Neural cell (in vitro differentiated cells): ENCODE data around the gene FUCA2. TPM values are rescaled to one million over a fixed set of nuclear protein-coding genes. Genes with fewer than 3 reads are reported as not detected.

ENCODE experiments used
- H2AFZ ChIP-seq: fragments of 200-600, 300-800 bp; sonication (generic), shearing (Covaris generic); 2 replicates; pipeline ENCODE4 v1.6.0; 2014; ENCODE audit warnings: low read depth, mild to moderate bottlenecking, antibody characterized with exemption, low read length, moderate library complexity
- H3F3A ChIP-seq: fragments of 200-600 bp; shearing (Covaris generic); 2 replicates; pipeline ENCODE4 v1.6.1; 2016; ENCODE audit warnings: mild to moderate bottlenecking, moderate library complexity, mixed read lengths, antibody characterized with exemption, low read length; ENCODE audit not compliant: insufficient read depth, poor library complexity, severe bottlenecking
- H3K27ac ChIP-seq: fragments of 200-600, 300-800 bp; sonication (generic), shearing (Covaris generic); 2 replicates; pipeline ENCODE4 v1.5.1; 2014; ENCODE audit warnings: mild to moderate bottlenecking, low read length, moderate library complexity
- H3K27me3 ChIP-seq: fragments of 300-800, 200-600 bp; sonication (generic), shearing (Covaris generic); 2 replicates; pipeline ENCODE4 v1.6.0; 2014; ENCODE audit warnings: mild to moderate bottlenecking, low read depth, low read length, moderate library complexity; ENCODE audit not compliant: insufficient read depth
- H3K36me3 ChIP-seq: fragments of 300-800, 200-600 bp; sonication (generic), shearing (Covaris generic); 2 replicates; pipeline ENCODE4 v1.5.1; 2014; ENCODE audit warnings: mild to moderate bottlenecking, antibody characterized with exemption, low read length, moderate library complexity; ENCODE audit not compliant: insufficient read depth
- H3K4me2 ChIP-seq: fragments of 300-800, 200-600 bp; sonication (generic), shearing (Covaris generic); 2 replicates; pipeline ENCODE4 v1.6.0; 2014; ENCODE audit warnings: mild to moderate bottlenecking, low read length
- H3K4me3 ChIP-seq: fragments of 300-800, 200-600 bp; sonication (generic), shearing (Covaris generic); 2 replicates; pipeline ENCODE4 v1.5.1; 2014; ENCODE audit warnings: mild to moderate bottlenecking, low read length, moderate library complexity
- H3K79me2 ChIP-seq: fragments of 200-600 bp; shearing (Covaris generic); replicated peaks from 2 replicates; pipeline ENCODE4 v1.6.0; 2014; ENCODE audit warnings: mild to moderate bottlenecking, low read length, moderate library complexity; ENCODE audit not compliant: insufficient read depth
- H3K9ac ChIP-seq: fragments of 300-800, 200-600 bp; sonication (generic), shearing (Covaris generic); 2 replicates; pipeline ENCODE4 v1.6.1; 2016; ENCODE audit warnings: mild to moderate bottlenecking, low read length, mixed read lengths
- H3K9me2 ChIP-seq: fragments of 200-600 bp; shearing (Covaris generic); 2 replicates; pipeline ENCODE4 v1.6.1; 2016; ENCODE audit warnings: mild to moderate bottlenecking, low read length, mixed read lengths; ENCODE audit not compliant: insufficient read depth
- H3K9me3 ChIP-seq: fragments of 200-600, 300-800 bp; sonication (generic), shearing (Covaris generic); 2 replicates; pipeline ENCODE4 v1.6.1; 2016; ENCODE audit warnings: mild to moderate bottlenecking, mixed run types, low read length, moderate library complexity, mixed read lengths
- H4K20me1 ChIP-seq: fragments of 200-600 bp; shearing (Covaris generic); 2 replicates; pipeline ENCODE4 v1.6.1; 2016; ENCODE audit warnings: mild to moderate bottlenecking, mixed run types; ENCODE audit not compliant: insufficient read depth
- EP300 ChIP-seq: fragments of 450-650 bp; conservative IDR thresholded peaks from 2 replicates; pipeline ENCODE4 v1.6.1; 2014; ENCODE audit warnings: antibody characterized with exemption, mild to moderate bottlenecking, moderate library complexity; ENCODE audit not compliant: poor library complexity, severe bottlenecking
- EZH2 ChIP-seq: fragments of 200-600, 300-800 bp; shearing (Covaris generic), sonication (generic); IDR thresholded peaks from 2 replicates; pipeline ENCODE4 v1.6.1; 2014; ENCODE audit warnings: antibody characterized with exemption, low read length, borderline replicate concordance, mild to moderate bottlenecking; ENCODE audit not compliant: insufficient read depth, poor library complexity, severe bottlenecking
- MXI1 ChIP-seq: fragments of 450-650 bp; conservative IDR thresholded peaks from 2 replicates; pipeline ENCODE4 v1.6.1; 2014; ENCODE audit warnings: antibody characterized with exemption, mild to moderate bottlenecking; ENCODE audit not compliant: poor library complexity, severe bottlenecking
- POLR2AphosphoS5 ChIP-seq: IDR thresholded peaks from 2 replicates; pipeline ENCODE4 v1.6.1; 2012
- RAD21 ChIP-seq: fragments of 450-650 bp; conservative IDR thresholded peaks from 2 replicates; pipeline ENCODE4 v1.6.1; 2014; ENCODE audit warnings: antibody characterized with exemption, mild to moderate bottlenecking, moderate library complexity
- SMC3 ChIP-seq: fragments of 450-650 bp; conservative IDR thresholded peaks from 2 replicates; pipeline ENCODE4 v1.6.1; 2014; ENCODE audit warnings: antibody characterized with exemption, mild to moderate bottlenecking, moderate library complexity; ENCODE audit not compliant: poor library complexity
- TAF1 ChIP-seq: IDR thresholded peaks from 2 replicates; pipeline ENCODE4 v1.6.1; 2012; ENCODE audit warnings: low read depth
- polyA plus RNA-seq: library from polyadenylated mRNA; depleted of rRNA; stranded (reverse); fragments of >200 nt; gene quantifications from 2 replicates; pipeline ENCODE4 v1.2.3, GENCODE V29; 2014
- TF ChIP-seq, protein P1 (sequence below): IDR thresholded peaks from 2 replicates; pipeline ENCODE4 v1.6.1; 2012; ENCODE audit warnings: borderline replicate concordance
- TF ChIP-seq, protein P2 (sequence below): fragments of 450-650 bp; IDR thresholded peaks from 2 replicates; pipeline ENCODE4 v1.5.1; 2014; ENCODE audit warnings: antibody characterized with exemption, mild to moderate bottlenecking, moderate library complexity; ENCODE audit not compliant: poor library complexity, severe bottlenecking

The FUCA2 gene
- polyA plus RNA-seq, 1 donor from 2014 or later = 6.0 TPM

DNA sequence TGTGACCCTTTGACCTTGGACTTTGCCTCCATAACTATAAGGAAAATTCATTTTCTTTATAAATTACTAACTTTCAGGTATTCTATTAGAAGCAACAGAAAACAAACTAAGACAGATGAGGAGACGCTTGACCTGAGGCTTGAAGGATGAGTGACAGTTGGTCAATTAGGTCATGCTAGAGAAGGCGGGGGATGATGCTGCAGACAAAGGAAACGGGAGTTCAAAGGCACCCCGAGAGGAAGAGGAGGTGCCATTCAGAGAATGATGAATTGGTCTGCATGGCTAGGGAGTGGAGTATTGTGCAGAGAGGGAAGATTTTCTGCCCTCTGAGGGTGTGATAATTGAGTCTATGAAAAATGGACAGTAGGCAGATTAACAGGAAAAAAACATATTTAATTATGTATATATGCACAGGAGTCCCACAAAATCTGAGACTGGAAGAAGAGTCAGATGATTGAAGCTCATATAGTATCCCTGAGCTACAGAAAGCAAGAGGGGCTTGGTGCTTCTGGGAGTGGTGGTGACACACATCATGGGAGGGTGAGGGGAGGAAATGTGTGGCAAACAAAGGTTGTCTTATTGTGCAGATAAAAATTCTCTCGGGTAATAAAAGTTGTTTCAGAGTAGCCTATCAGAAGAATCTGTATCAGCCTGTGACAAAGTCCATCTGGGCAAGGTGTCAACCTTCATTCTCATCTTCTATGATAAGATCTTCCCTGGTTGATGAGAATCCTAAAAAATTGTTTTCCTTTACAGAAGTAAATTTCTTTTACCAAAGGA, 20.4 kb upstream of the FUCA2 start:
- Histone ChIP-seq H3K36me3 (no peaks in the 10 kb centered on the region), H3F3A (no peaks in the 10 kb centered on the region), H3K4me3 (no peak overlapping the region), H3K9ac (no peak overlapping the region), H3K27me3 (peaks cover 8% of the 10 kb centered on the region), H2AFZ (no peak overlapping the region), H4K20me1 (no peaks in the 10 kb centered on the region), H3K27ac (no peak overlapping the region), H3K9me2 (no peaks in the 10 kb centered on the region), H3K9me3 (no peaks in the 10 kb centered on the region), H3K4me2 (no peak overlapping the region), H3K79me2 (no peaks in the 10 kb centered on the region)
- TF ChIP-seq TAF1 = no peak
- TF ChIP-seq, protein P1, sequence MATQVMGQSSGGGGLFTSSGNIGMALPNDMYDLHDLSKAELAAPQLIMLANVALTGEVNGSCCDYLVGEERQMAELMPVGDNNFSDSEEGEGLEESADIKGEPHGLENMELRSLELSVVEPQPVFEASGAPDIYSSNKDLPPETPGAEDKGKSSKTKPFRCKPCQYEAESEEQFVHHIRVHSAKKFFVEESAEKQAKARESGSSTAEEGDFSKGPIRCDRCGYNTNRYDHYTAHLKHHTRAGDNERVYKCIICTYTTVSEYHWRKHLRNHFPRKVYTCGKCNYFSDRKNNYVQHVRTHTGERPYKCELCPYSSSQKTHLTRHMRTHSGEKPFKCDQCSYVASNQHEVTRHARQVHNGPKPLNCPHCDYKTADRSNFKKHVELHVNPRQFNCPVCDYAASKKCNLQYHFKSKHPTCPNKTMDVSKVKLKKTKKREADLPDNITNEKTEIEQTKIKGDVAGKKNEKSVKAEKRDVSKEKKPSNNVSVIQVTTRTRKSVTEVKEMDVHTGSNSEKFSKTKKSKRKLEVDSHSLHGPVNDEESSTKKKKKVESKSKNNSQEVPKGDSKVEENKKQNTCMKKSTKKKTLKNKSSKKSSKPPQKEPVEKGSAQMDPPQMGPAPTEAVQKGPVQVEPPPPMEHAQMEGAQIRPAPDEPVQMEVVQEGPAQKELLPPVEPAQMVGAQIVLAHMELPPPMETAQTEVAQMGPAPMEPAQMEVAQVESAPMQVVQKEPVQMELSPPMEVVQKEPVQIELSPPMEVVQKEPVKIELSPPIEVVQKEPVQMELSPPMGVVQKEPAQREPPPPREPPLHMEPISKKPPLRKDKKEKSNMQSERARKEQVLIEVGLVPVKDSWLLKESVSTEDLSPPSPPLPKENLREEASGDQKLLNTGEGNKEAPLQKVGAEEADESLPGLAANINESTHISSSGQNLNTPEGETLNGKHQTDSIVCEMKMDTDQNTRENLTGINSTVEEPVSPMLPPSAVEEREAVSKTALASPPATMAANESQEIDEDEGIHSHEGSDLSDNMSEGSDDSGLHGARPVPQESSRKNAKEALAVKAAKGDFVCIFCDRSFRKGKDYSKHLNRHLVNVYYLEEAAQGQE = no peak
- TF ChIP-seq RAD21 = no peak
- no peak for TF ChIP-seq SMC3
- no peak for TF ChIP-seq POLR2AphosphoS5
- TF ChIP-seq, protein P2, sequence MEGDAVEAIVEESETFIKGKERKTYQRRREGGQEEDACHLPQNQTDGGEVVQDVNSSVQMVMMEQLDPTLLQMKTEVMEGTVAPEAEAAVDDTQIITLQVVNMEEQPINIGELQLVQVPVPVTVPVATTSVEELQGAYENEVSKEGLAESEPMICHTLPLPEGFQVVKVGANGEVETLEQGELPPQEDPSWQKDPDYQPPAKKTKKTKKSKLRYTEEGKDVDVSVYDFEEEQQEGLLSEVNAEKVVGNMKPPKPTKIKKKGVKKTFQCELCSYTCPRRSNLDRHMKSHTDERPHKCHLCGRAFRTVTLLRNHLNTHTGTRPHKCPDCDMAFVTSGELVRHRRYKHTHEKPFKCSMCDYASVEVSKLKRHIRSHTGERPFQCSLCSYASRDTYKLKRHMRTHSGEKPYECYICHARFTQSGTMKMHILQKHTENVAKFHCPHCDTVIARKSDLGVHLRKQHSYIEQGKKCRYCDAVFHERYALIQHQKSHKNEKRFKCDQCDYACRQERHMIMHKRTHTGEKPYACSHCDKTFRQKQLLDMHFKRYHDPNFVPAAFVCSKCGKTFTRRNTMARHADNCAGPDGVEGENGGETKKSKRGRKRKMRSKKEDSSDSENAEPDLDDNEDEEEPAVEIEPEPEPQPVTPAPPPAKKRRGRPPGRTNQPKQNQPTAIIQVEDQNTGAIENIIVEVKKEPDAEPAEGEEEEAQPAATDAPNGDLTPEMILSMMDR = no peak
- no peak for TF ChIP-seq EP300
- TF ChIP-seq MXI1 = no peak
- TF ChIP-seq EZH2 = no peak

DNA sequence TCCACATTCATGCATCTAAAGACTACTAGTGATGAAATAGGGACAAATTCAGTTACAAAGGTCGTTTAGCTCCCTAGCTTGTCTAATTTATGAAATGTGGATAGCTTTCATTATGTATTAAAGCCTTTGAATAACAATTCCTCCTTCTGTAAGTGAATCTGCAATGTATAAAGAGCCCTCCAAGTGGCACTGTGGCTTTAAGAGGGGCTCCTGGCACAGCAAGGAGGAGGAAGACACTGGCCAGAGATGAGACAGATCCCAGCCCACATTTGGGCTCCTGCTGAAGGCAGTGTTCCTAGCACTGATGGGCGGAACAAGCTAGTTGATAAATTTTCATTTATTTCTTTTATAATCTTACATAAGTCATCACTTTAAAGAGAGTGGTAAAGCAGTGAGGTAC, 17.6 kb upstream of the FUCA2 start:
- TF ChIP-seq MXI1 (no peak), RAD21 (no peak), EP300 (no peak), TAF1 (no peak), POLR2AphosphoS5 (no peak), SMC3 (peak; percentile 30)
- TF ChIP-seq, protein P2 = peak; percentile 36
- no peaks in the 10 kb centered on the region for H3K27me3 ChIP-seq
- H3K4me2 ChIP-seq = no peak overlapping the region
- H3K9ac ChIP-seq = no peak overlapping the region
- H4K20me1 ChIP-seq = no peaks in the 10 kb centered on the region
- no peaks in the 10 kb centered on the region for H3K9me2 ChIP-seq
- H3K4me3 ChIP-seq = no peak overlapping the region
- H3K79me2 ChIP-seq = no peaks in the 10 kb centered on the region
- H3K27ac ChIP-seq = no peak overlapping the region
- no peaks in the 10 kb centered on the region for H3F3A ChIP-seq
- no peaks in the 10 kb centered on the region for H3K36me3 ChIP-seq
- no peak overlapping the region for H2AFZ ChIP-seq
- H3K9me3 ChIP-seq = no peaks in the 10 kb centered on the region
